Suprapubic skin (tissue), 4 donors: ENCODE measurements around the gene SLC12A5. TPM values are rescaled to one million over a fixed set of nuclear protein-coding genes. Genes with fewer than 3 reads are reported as not detected.

Experiments
- DNase-seq, 2 donors: peaks; one replicate each; pipeline ENCODE4 v3.0.0-alpha.2; 2019; ENCODE audit warnings: low spot score in 2 of 2
- H3K27ac ChIP-seq: fragments of 200-600 bp; sonication (generic); one replicate; pipeline ENCODE4 v1.5.1; 2019
- H3K27me3 ChIP-seq: fragments of 200-600 bp; sonication (generic); one replicate; pipeline ENCODE4 v1.5.1; 2019
- H3K36me3 ChIP-seq: fragments of 200-600 bp; sonication (generic); one replicate; pipeline ENCODE4 v1.5.1; 2019
- H3K4me1 ChIP-seq: fragments of 200-600 bp; sonication (generic); one replicate; pipeline ENCODE4 v1.5.1; 2019
- H3K4me3 ChIP-seq: fragments of 200-600 bp; sonication (generic); one replicate; pipeline ENCODE4 v1.5.1; 2019; ENCODE audit warnings: mild to moderate bottlenecking
- H3K9me3 ChIP-seq: fragments of 200-600 bp; sonication (generic); one replicate; pipeline ENCODE4 v1.5.1; 2019
- CTCF ChIP-seq, 2 donors: fragments of 200-600 bp in 1 of 2; fragments of 450-650 bp in 1 of 2; sonication (generic) in 1 of 2; IDR thresholded peaks; one replicate each; pipeline ENCODE4 v1.5.1; 2016 to 2019; ENCODE audit warnings: antibody characterized with exemption in 2 of 2, mild to moderate bottlenecking in 1 of 2, moderate library complexity in 1 of 2
- EP300 ChIP-seq: sonication (generic); formaldehyde crosslinking; IDR thresholded peaks from one replicate; pipeline ENCODE4 v1.6.1; 2017; ENCODE audit warnings: antibody characterized with exemption
- POLR2A ChIP-seq, 2 donors: fragments of 450-650 bp; IDR thresholded peaks; one replicate each; pipeline ENCODE4 v1.6.1; 2017; ENCODE audit warnings: antibody characterized with exemption in 2 of 2, mild to moderate bottlenecking in 2 of 2, moderate library complexity in 2 of 2
- POLR2AphosphoS5 ChIP-seq, 3 donors: sonication (generic); formaldehyde crosslinking; IDR thresholded peaks; one replicate each; pipeline ENCODE4 v1.6.1; 2017; ENCODE audit warnings: antibody characterized with exemption in 3 of 3
- WGBS: methylation state at CpG from one replicate; pipeline ENCODE4 v1.1.5; 2018; 5-methylcytosine and 5-hydroxymethylcytosine counted together
- total RNA-seq, 4 donors: library from RNA; depleted of rRNA; stranded (reverse); fragments of >200 nt; gene quantifications; one replicate each; pipeline ENCODE4 v1.1.0, GENCODE V29; 2016

Gene SLC12A5
- total RNA-seq, 4 donors from 2014 or later, result 0.40 TPM; not detected in 3

DNA sequence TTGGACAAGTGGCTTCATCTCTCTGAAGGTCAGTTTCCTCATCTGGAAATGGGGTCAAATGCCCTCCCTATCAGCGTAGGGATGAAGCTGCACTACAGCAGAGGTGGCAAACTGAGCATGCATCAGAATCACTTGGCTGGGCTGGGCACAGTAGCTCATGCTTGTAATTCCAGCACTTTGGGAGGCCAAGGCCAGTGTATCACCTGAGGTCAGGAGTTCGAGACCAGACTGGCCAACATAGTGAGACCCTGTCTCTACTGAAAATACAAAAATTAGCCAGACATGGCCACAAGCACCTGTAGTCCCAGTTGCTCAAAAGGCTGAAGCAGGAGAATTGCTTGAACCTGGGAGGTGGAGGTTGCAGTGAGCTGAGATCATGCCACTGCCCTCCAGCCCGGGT, 27.0 kb upstream of the SLC12A5 start:
- Histone ChIP-seq H3K27ac (no peak overlapping the region), H3K4me3 (no peak overlapping the region), H3K36me3 (no peaks in the 10 kb centered on the region), H3K9me3 (no peaks in the 10 kb centered on the region), H3K4me1 (peaks cover 26% of the 10 kb centered on the region), H3K27me3 (peaks cover 28% of the 10 kb centered on the region)
- DNase-seq, result no peak
- no peak for TF ChIP-seq CTCF (IDR thresholded peaks at IDR 0.05)
- TF ChIP-seq EP300, result no peak
- no peak for TF ChIP-seq POLR2A (IDR thresholded peaks at IDR 0.05)
- no peak for TF ChIP-seq POLR2AphosphoS5 (IDR thresholded peaks at IDR 0.05)
- WGBS, result 100% methylated on average over 2 of the region's 3 CpGs

DNA sequence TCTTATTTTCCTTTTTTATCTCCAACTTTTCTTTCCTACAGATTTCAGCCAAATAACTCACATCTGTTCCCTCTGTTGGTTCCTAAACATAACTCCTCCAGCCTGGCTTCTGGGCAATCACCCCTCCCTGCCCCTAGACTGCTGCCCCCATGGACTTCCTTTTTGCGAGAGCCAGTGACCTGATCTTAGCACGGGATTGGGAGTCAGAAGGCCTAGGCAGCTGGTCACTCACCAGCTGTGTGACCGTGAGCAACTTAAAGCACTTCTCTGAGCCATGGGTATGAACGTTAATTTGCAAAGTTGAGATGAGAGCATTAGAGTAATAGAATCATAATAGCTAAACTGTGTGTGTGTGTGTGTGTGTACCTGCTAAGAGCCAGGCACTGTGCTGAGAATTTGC, 24.8 kb upstream of the SLC12A5 start:
- Histone ChIP-seq H3K36me3 (no peaks in the 10 kb centered on the region), H3K27ac (no peak overlapping the region), H3K4me3 (no peak overlapping the region), H3K4me1 (peaks cover 12% of the 10 kb centered on the region), H3K27me3 (peaks cover 35% of the 10 kb centered on the region), H3K9me3 (no peaks in the 10 kb centered on the region)
- DNase-seq, result no peak
- 64% methylated on average over 4 of the region's 4 CpGs for WGBS
- TF ChIP-seq POLR2AphosphoS5 (IDR thresholded peaks at IDR 0.05) (no peak), EP300 (no peak), CTCF (IDR thresholded peaks at IDR 0.05) (no peak), POLR2A (IDR thresholded peaks at IDR 0.05) (no peak)

DNA sequence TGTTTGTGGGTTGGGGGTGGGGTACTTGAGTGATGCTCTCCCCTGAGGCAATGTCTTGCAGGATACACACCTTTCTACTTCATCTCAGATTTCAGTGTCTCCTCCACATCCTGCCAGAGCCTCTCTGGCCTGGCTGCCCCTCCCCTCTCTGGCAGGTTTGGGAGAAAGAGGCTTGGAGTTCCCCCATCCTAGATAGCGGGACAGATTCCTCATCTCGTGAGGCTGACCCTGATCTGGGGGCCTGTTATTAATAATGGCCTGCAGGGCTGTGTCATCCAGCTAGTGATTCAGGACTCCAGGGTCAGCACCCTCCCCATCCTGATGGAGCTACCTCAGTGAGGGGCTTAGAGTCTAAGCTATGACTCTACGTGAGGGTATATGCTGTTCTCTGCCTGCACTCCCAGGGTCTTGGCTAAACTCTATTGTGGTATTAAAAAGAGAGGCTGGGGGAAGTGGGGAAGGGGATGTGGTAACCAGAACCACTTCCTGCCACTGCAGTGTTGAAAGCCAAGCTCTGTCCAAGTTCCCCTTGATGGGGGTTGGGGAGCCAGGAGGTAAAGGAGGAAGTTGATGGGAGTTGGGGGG, 24.0 kb upstream of the SLC12A5 start:
- no peaks in the 10 kb centered on the region for H3K36me3 ChIP-seq
- no peak overlapping the region for H3K27ac ChIP-seq
- WGBS, result 50% methylated on average over 1 of the region's 3 CpGs
- no peak for DNase-seq
- H3K4me3 ChIP-seq, result peak overlapping the region; percentile 5
- H3K27me3 ChIP-seq, result peaks cover 43% of the 10 kb centered on the region
- no peak for TF ChIP-seq CTCF (IDR thresholded peaks at IDR 0.05)
- no peak for TF ChIP-seq EP300
- no peak for TF ChIP-seq POLR2A (IDR thresholded peaks at IDR 0.05)
- H3K4me1 ChIP-seq, result peaks cover 12% of the 10 kb centered on the region
- H3K9me3 ChIP-seq, result no peaks in the 10 kb centered on the region

GRCh38 chr20:46006022-46006705, 22.9 kb upstream of the SLC12A5 start:
- WGBS, result 66% methylated on average over 5 of the region's 6 CpGs
- Histone ChIP-seq H3K4me1 (peaks cover 10% of the 10 kb centered on the region), H3K4me3 (no peak overlapping the region), H3K27ac (no peak overlapping the region), H3K9me3 (no peaks in the 10 kb centered on the region), H3K36me3 (no peaks in the 10 kb centered on the region), H3K27me3 (peaks cover 55% of the 10 kb centered on the region)
- no peak for TF ChIP-seq EP300
- no peak for TF ChIP-seq POLR2AphosphoS5 (IDR thresholded peaks at IDR 0.05)
- no peak for TF ChIP-seq POLR2A (IDR thresholded peaks at IDR 0.05)
- no peak for TF ChIP-seq CTCF (IDR thresholded peaks at IDR 0.05)
- DNase-seq, result no peak

GRCh38 chr20:46006964-46007363, 22.1 kb upstream of the SLC12A5 start:
- 87% methylated on average over 11 of the region's 11 CpGs for WGBS
- TF ChIP-seq CTCF (IDR thresholded peaks at IDR 0.05), result no peak
- no peak for TF ChIP-seq EP300
- no peak for TF ChIP-seq POLR2A (IDR thresholded peaks at IDR 0.05)
- no peak for TF ChIP-seq POLR2AphosphoS5 (IDR thresholded peaks at IDR 0.05)
- peaks cover 10% of the 10 kb centered on the region for H3K4me1 ChIP-seq
- no peaks in the 10 kb centered on the region for H3K9me3 ChIP-seq
- no peaks in the 10 kb centered on the region for H3K36me3 ChIP-seq
- no peak overlapping the region for H3K27ac ChIP-seq
- no peak overlapping the region for H3K4me3 ChIP-seq
- no peak for DNase-seq
- H3K27me3 ChIP-seq, result peaks cover 58% of the 10 kb centered on the region
